GM21423 (cell line): ENCODE results near the gene FBL.
"Not testable (repeated sequence)": the region's sequence is repeated elsewhere in the genome, so short reads cannot be mapped to it uniquely, and the experiment has no call there.

ENCODE experiments used
- ATAC-seq: cut with Tn5 transposase; IDR thresholded peaks from one replicate; pipeline ENCODE4 v1.9.1; 2021; ENCODE audit warnings: mild to moderate bottlenecking, moderate library complexity; ENCODE audit not compliant: unreplicated experiment

The FBL gene

GRCh38 chr19:39845933-39846677 is at the start of gene FBL:
Gene FBL, minus strand, starts transcription at chr19:39846379. Its CDS starts 79 bp downstream, at chr19:39846300.
- peak; percentile 88 for ATAC-seq

- not testable (repeated sequence) for ATAC-seq
These were observed 48.9 kb upstream of the FBL start for GRCh38 chr19:39895096-39895495.

GRCh38 chr19:39894236-39894606 is 48.0 kb upstream of the FBL start:
- ATAC-seq = not testable (repeated sequence)

- ATAC-seq = not testable (repeated sequence)
These were observed 47.4 kb upstream of the FBL start for GRCh38 chr19:39893366-39894235.

GRCh38 chr19:39892506-39892902 is 46.3 kb upstream of the FBL start:
- not testable (repeated sequence) for ATAC-seq

DNA sequence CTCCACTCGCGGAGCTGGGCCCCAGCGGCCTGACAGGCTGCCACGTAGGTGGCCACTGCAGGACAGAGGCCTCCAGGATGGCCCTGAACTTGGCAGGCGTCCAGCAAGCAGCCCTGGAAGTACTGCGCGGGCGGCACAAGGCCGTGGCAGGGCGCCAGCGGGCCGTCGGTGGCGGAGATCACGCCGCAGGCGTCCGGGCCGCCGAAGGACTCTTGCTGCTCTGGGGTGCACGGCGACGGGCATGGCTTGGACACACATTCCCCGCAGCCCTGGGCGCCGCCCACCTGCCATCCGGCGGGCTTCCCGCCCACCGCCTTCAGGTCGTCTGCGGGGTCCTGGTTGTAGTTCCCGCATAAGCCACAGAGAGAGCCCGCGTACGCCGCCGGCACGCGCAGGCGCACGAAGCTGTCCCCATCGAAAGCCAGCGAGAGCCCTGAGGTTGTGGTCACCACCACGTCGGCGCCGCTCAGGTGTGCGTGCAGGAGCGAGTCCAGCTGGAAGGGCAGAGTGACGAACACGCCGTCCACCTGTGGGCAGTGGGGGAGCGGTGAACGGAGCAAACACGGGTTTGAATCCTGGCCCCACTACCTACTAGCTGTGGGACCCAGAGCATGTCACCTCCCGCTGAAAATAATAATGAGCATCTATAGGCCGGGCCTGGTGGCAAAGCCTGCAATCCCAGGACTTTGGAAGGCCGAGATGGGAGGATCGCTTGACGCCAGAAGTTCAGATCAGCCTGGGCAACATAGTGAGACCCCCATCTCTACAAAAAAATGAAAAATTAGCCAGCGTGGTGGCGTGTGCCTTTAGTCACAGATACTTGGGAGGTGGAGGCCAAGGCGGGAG is 45.7 kb upstream of the FBL start:
- ATAC-seq = not testable (repeated sequence)

- no peak for ATAC-seq
These were observed 44.8 kb upstream of the FBL start for GRCh38 chr19:39890755-39891551.

DNA sequence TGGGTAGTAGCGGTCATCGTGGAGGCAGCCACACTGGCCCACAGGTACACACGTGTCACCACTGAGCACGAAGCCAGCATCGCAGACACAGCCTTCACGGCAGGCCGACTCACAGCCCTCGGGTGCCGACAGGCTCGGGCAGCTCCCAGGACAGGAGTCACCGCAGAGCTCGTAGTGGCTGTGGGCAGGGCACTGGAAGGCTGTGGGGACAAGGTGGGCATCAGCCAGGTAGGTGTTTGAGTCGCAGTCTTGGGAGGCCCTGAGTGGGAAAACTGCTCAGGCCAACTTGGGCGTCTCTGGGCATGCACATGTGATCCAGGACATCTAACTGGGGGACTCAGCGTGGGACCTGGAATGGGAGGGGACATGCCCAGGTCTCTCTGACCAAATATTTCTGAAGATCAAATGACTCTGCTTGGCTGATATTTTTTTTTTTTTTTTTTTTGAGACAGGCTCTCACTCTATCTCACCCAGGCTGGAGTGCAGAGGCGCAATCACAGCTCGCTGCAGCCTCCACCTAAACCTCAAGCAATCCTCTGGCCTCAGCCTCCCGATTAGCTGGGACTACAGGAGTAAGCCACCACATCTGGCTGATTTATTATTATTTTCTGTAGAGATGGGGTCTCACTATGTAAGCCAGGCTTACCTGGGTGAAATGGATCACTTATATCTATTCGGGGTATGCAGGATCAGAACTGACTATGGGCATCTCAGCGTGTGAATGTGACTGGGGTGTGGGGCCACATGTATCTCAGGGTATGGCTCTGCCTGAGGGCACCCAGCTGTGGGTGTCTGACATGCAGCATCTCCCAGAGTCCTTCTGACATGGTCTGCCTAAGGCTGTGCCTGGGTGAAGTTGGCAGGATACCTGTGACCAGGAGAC is 43.9 kb upstream of the FBL start:
- ATAC-seq = not testable (repeated sequence)

DNA sequence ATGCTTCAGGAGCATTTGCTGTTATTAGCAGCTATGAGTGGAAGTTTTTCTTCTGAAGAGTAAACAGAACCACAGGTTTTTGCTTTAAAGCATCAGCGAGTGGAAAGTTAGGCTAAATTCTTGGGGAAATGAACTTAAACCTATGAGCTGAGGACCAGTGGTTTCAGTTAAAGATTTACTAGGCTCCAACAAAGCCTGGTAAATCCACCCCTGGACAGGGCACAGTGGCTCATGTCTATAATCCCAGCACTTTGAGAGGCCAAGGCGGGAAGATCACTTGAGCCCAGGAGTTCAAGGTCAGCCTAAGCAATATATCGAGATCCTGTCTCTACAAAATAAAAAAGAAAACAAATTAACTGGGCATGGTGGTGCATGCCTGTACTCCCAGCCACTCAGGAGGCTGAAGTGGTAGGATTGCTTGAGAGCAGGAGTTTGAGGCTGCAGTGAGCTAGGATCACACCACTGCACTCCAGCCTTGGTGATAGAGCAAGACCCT is 41.3 kb upstream of the FBL start:
- ATAC-seq = not testable (repeated sequence)

- not testable (repeated sequence) for ATAC-seq
These were observed 39.8 kb upstream of the FBL start for GRCh38 chr19:39885821-39886554.

DNA sequence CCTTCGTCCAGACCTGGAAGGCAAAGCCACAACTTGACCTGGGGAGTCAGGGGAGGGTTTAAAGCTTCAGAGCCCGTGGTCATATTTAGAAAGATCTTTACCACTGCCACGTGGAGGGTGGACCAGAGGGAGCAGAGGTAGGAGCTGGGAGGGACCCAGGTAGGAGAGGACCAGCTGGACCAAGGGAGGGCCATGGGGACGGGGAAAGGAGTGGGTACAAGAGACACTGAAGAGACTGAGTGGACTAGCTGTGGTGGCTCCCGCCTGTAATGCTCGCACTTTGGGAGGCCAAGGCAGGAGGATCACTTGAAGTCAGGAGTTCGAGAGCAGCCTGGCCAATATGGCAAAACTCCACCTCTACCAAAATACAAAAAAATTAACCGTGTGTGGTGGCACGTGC is 38.5 kb upstream of the FBL start:
- not testable (repeated sequence) for ATAC-seq

- ATAC-seq = not testable (repeated sequence)
These were observed 36.5 kb upstream of the FBL start for GRCh38 chr19:39882645-39883044.

- not testable (repeated sequence) for ATAC-seq
These were observed 35.4 kb upstream of the FBL start for GRCh38 chr19:39881495-39882110.

- ATAC-seq = not testable (repeated sequence)
These were observed 34.1 kb upstream of the FBL start for GRCh38 chr19:39880241-39880640.

- not testable (repeated sequence) for ATAC-seq
These were observed 33.6 kb upstream of the FBL start for GRCh38 chr19:39879796-39880195.

- ATAC-seq = not testable (repeated sequence)
These were observed 32.7 kb upstream of the FBL start for GRCh38 chr19:39878866-39879265.

GRCh38 chr19:39878398-39878797 is 32.2 kb upstream of the FBL start:
- ATAC-seq = no peak

DNA sequence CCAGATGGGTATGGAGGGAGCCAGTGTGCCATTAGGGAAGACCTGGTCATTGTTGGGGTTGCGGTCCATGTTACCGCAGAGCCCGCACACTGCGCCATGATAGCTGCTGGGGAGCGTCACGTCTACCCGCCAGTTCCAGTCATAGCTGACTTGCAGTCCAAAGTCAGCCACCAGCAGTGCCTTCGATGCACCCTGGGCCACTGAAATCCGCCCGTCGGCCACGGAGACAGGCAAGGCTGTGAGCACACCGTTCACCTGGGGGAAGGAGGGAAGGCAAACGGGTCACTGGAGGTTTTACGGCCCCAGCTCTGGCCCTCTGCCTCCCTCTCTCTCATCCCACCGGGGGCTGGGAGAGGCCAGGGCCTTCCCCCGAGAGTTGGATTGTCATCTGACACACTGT is 31.8 kb upstream of the FBL start:
- not testable (repeated sequence) for ATAC-seq
